GM21619 (cell line): ENCODE results near the gene SLC37A1.

Source experiments
- ATAC-seq: cut with Tn5 transposase; IDR thresholded peaks from one replicate; pipeline ENCODE4 v1.9.1; 2021; ENCODE audit not compliant: unreplicated experiment

SLC37A1 gene

DNA sequence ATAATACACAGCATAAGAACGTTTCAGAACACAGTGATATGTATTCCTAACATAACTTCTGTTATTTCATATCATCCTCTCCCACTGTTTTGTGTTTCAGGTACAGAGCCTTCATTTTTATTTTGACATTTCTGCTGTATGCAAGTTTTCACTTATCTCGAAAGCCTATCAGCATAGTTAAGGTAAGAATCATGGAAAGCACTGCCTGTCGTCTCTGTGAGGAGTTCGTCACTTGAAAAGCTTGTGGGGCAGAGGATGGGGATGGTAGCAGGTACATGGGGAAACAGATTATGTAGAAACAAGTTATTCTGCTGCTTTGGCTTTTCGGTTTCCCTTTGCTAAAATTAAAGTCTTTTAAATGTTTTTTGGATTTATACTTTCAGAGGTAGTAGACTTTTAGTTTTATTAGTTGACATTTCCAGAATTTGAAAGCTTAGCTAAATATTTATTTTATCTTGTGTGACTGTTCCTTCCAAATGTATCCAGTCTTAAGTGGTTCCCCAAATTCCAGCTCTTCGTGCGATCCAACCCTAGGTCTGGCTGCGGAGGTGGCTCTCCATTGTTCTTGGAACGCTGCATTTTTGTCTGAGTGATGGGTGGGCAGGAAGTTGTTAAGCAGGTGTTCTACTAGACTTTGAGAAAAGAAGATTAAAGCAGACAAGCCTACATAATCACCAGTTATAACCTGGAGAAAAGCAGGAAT, 12.2 kb downstream of the SLC37A1 start:
- ATAC-seq: no peak

- no peak for ATAC-seq
Measured at GRCh38 chr21:42526379-42526727, 12.7 kb downstream of the SLC37A1 start.

DNA sequence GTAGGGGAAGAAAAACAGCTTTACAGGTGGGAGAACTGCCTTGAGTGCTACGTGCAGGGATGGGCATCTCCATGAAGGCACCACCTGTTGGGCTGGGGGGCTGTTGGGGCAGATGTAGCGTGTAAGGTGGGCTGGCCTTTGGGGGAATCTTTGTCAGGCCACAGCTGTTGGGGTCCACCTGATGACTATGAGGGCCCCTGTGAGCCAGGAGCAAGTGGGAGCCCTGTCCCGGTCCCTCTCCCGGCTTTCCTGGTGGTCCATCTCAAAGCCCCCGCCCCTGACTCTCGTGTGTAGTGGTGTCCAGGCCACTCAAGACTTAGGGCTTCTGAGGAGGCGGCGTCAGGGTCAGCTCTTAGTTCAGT, 13.5 kb downstream of the SLC37A1 start:
- ATAC-seq: no peak

DNA sequence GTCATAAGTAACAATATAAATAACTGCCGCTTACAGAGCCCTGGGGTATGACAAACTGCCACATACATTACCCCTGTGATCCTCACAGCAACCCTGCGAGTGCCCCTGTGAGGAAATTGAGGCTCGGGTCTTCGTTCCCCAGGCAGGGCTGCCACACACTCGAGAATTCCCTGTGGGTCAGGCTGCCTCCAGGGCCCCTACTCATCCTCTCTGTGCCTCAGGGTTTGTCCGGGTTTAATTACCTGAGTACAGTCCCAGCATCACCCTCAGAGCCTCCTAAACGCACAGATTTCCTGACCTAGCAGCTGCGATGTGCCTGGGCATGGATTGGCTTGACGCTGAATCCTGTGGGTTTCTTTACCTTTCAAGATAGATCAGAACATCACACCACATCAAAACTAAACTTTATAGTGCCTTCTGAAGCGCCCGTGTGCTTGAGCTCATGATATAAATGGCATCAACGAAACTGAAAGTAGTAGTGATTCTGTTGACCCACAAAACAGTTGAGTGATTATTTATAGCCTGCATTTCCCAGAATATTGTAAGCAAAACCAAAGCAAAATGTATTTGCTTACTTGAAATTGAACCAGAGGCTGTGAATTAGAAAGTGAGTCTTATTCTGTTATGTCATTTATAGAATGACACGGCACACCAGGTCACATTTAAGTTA, 14.0 kb downstream of the SLC37A1 start:
- ATAC-seq: peak; percentile 38

DNA sequence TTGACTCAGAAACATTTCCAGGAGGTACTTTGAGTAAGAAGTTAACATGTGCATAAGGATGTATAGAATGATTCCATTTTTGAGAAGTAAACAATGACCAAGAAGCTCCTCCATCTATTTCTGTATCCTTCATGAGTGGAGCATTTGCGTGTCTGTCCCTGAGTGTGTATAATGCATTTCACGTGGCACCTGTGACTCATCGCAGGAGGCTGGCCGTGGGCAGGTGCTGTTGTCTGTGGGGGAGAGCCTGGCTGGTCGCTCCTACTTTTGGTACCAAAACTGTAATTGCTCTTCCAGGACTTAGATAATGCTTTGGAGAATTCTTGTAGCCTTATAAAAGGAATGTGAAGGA, 16.5 kb downstream of the SLC37A1 start:
- ATAC-seq: no peak

DNA sequence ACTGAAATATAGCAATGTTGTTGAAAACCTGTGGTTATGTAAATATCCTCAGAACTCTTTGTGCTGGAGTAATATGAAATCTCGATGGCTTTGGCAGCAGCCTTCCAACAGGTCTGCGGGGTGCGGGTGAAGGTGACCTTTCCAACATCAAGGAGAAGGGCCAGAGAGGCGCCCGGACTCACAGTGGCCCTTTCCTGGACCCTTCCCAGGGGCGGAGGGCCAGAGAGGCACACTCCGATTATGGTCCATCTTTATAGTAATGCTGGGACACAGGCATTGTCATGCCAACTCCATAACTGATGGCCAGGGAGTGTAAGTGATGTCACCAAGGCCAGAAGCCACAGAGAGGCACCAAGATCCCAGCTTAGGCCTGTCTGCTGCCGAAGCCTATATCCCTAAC, 18.1 kb downstream of the SLC37A1 start:
- no peak for ATAC-seq

- ATAC-seq: no peak
Measured at GRCh38 chr21:42532466-42533181, 19.0 kb downstream of the SLC37A1 start.

DNA sequence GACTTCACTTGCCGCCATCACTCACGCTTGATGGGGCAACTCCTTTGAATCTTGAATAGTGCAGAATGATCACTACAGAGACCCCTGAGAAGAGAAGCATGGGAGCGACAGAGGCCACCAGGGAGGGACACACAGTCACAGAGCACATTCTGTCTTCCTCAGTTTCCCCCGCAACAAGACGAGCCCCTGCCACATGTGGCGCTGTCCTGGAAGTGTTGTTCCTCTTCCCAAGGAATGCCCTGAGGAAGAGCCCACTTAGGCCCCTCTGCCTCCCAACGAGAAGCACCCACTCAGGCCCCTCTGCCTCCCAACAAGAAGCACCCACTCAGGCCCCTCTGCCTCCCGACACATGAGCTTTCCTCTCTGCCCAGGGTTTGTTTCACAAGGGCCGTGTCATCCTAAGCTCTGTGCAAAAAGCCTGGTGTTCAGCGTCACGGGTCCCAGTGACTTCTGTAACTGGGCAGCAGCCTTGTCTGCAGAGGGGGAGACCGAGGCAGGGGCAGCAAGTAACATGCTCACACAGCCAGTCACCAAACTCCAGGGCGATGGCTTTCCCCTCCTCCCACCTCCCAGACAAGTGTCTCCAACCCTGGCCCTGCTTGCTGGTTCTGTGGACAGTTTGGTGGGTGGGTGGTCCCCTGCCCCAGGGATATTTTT, 19.8 kb downstream of the SLC37A1 start:
- ATAC-seq: no peak

- ATAC-seq: no peak
Measured at GRCh38 chr21:42533963-42534355, 20.3 kb downstream of the SLC37A1 start.

DNA sequence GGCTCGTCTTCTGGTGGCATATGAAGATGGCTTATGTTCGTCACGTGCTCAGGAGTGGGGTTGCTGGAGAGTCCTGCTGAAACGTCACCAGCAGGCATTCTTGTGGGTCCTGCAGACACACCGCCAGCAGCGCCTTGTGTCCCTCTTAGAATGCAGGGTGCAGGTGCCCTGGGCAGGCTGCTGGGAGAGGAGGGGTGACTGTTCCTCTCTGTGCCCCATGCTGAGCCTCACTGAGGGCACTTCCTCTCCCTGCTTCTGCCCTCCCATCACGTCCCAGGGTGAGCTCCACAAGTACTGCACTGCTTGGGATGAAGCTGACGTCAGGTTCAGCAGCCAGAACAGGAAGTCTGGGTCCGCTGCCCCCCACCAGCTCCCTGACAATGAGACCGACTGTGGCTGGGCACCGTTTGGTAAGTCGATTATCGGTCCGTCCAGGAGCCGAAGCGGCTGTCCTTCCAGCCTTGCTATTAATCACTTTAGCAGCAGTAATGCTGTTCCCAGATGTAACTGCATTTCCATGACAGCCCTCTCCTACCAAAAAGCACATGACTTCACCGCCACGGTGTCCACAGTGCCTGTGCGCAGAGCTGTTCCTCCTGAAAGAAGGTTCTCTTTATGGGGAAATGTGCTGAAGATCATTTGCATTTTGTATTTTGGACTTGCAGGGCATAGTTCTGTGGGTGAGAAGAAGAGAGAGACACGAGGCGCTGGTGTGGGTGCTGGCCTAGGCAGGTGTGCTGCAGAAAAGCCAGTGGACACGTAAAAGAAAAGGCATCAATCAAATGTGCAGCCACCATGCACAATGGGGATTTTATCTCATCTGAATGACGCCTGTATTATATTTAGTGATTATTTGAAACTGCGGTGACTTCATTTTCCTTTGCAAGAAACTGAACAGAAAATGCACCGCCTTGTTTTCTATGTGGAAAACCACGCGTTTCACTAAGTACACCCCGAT, 21.0 kb downstream of the SLC37A1 start:
- ATAC-seq: peak; percentile 43

DNA sequence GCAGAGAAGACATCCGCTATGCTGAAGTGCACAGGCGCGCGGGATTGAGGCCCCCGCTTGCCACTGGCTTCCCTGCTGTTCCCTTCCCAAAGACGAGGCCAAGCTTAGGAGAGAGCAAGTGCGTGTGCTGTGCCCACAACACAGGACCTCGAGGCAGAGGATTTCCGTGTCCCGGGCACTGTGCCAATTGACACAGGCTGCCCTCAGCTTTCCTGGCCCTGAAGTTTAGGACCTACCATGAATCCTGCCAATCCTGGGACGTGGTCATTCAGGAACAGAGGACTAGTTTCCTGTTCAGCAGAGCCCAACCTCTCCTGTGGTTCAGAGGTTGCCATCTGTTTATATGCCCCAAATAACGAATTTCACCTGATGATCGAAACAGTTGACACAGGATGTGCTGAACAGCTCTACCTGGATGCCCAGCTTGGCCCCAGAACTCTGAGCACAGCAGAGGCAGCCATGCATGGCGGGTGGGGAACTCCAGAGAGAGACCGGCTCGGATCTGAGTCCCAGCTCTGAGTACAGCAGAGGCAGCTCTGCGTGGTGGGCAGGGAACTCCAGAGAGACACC, 22.0 kb downstream of the SLC37A1 start:
- peak; percentile 50 for ATAC-seq

- no peak for ATAC-seq
Measured at GRCh38 chr21:42536601-42537000, 22.9 kb downstream of the SLC37A1 start.

DNA sequence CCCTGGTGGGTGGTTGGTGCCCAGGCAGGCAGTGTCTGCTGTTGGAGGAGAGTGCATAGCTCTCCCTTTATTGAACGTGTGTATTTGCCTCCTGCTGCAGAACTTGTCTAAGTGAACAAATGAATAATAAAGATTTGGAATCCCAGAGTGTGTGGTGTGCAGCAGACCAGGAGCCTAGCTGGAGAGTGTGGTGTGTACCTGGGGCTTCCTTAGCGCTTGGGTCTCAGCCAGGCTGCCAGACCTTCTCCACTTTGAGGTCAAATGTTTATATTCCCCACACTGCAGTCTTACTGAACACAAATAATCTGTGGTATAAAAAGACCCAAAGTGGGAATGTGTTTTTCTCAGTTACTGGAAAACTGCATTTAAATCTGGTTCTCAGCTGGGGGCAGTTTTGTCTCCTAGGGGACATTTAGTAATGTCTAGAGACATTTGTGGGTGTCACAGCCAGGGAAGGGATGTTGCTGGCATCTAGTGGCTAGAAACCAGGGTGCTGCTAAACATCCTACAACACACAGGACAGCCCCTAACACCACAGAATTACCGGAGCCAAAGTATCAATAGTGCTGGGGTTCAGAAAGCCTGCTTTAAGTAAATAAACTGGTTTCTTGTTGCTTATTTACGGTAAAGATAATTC, 23.6 kb downstream of the SLC37A1 start:
- ATAC-seq: no peak

GRCh38 chr21:42538479-42539275, 25.0 kb downstream of the SLC37A1 start:
- ATAC-seq: no peak

DNA sequence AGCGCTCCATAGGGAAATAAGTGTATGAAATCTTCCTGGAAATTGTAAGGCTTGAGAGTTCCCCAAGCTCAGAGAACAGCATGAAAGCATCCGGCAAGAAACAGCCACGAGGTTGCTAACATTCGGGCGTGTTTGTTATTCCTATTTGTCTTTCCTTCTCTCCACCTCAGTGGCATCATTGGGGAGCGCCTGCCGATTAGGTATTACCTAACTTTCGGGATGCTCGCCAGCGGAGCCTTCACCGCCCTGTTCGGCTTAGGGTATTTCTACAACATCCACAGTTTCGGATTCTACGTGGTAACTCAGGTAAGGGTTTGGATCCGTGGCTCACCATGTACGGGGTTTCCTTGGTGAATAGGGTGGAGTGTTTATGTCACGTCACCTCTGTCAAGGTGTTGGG, 25.7 kb downstream of the SLC37A1 start:
- ATAC-seq: no peak

DNA sequence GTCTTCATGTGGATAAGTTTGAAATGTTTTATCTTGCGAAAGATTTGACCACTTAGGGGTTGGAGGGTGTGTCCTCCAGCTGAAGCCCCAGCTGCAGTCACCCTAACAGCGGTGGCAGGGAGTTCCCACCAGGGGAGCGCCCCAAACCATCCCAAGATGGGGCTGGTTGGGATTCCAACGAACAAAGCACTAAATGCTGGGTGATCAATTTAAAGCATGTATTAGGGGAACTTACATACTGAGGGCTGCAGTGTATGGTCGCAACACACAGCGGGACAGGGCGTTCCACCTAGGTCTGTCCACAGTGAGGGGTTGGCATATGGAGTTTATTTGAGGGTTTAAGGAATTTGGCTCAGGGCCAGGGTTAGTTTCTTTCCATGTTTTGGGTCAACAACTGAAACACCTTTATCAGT, 26.3 kb downstream of the SLC37A1 start:
- no peak for ATAC-seq

DNA sequence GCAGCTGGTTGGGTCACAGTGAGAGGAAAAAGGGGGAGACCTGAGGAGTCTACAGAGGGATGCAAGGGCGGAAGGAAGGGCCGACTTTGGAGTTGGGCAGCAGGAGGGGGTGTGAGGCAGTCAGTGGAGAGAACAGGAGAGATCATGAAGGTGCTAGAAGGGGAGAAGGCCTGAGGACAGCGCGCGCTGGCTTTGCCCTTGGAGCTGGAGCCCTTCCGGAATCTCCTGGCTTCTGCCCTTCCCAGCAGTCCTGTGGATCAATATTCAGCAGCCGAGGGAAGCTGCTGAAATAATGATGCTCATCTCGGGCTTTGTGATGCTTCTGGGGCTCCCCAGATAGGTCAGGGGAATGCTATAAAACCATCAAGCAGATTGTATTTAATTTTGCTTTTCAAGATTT, 26.7 kb downstream of the SLC37A1 start:
- no peak for ATAC-seq

DNA sequence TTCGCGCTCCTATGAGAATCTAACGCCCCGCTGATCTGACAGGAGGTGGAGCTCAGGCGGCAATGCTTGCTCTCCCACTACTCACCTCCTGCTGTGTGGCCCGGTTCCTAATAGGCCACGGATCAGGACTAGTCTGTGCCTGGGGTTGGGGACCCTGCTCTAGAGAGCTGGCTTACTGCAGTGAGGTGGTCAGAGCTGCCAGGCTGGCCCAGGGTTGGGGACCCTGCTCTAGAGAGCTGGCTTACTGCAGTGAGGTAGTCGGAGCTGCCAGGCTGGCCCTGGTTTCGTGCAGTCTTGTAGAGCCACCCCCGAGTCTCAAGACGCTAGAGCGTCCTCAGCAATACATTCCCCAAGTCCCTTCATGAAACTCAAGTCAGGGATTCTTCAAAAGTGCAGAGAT, 27.5 kb downstream of the SLC37A1 start:
- no peak for ATAC-seq

DNA sequence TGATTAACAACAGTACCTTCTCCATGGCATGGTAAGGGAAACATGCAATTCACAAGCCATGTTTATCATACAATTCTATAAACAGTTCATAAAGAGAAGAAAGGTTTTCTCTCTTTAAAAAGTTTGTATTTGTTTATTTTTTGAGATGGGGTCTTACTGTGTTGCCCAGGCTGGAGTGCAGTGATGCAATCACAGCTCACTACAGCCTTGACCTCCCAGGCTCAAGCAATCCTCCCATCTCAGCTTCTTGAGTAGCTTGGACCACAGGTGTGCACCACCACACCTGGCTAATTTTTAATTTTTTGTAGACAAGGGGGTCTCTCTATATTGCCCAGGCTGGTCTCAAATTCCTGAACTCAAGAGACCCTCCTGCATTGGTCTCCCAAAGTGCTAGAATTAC, 28.0 kb downstream of the SLC37A1 start:
- ATAC-seq: no peak
